Measurements from ENCODE around the gene BUB3. TPM values are rescaled to one million over a fixed set of nuclear protein-coding genes. Genes with fewer than 3 reads are reported as not detected.

Gene BUB3
- total RNA-seq, 2 donors from 2014 or later: 64.2 to 77.9 TPM

- Histone ChIP-seq H3K27ac (no peak overlapping the region), H3K9me3 (no peaks in the 10 kb centered on the region), H3K4me1 (ENCODE audit: control insufficient read depth in 1 of 2, low read depth in 2 of 2) (peaks cover 18 to 46% of the 10 kb centered on the region in 2 donors), H3K27me3 (replicated peaks; ENCODE audit: insufficient read depth) (peaks cover 25% of the 10 kb centered on the region), H3K4me3 (peak overlapping the region; percentile 42), H3K36me3 (no peaks in the 10 kb centered on the region)
- no peak for DNase-seq (ENCODE audit: low spot score)
- ATAC-seq (ENCODE audit: insufficient number of reproducible peaks, low FRiP score, low read depth): no peak
- no peak for TF ChIP-seq CTCF (IDR thresholded peaks at IDR 0.05)
Observed at GRCh38 chr10:123153486-123154091, 613 bp upstream of the BUB3 start.

GRCh38 chr10:123154711-123155505 lies 706 bp downstream of the BUB3 start:
- Histone ChIP-seq H3K9me3 (no peaks in the 10 kb centered on the region), H3K27ac (peak overlapping the region; percentile 83 to 89), H3K4me1 (ENCODE audit: control insufficient read depth in 1 of 2, low read depth in 2 of 2) (peaks cover 16 to 36% of the 10 kb centered on the region in 2 donors), H3K4me3 (peak overlapping the region; percentile 93), H3K36me3 (no peaks in the 10 kb centered on the region), H3K27me3 (replicated peaks; ENCODE audit: insufficient read depth) (peaks cover 16% of the 10 kb centered on the region)
- ATAC-seq (ENCODE audit: insufficient number of reproducible peaks, low FRiP score, low read depth) (no peak), DNase-seq (ENCODE audit: low spot score) (no peak)
- no peak for TF ChIP-seq CTCF (IDR thresholded peaks at IDR 0.05)

GRCh38 chr10:123156078-123156477 lies 1.9 kb downstream of the BUB3 start:
- DNase-seq (ENCODE audit: low spot score) (no peak), ATAC-seq (ENCODE audit: insufficient number of reproducible peaks, low FRiP score, low read depth) (no peak)
- Histone ChIP-seq H3K27me3 (replicated peaks; ENCODE audit: insufficient read depth) (peaks cover 4% of the 10 kb centered on the region), H3K36me3 (peaks cover 8% of the 10 kb centered on the region), H3K4me1 (ENCODE audit: control insufficient read depth in 1 of 2, low read depth in 2 of 2) (peaks cover 9 to 24% of the 10 kb centered on the region in 2 donors), H3K27ac (no peak overlapping the region), H3K9me3 (no peaks in the 10 kb centered on the region), H3K4me3 (no peak overlapping the region)
- no peak for TF ChIP-seq CTCF (IDR thresholded peaks at IDR 0.05)

GRCh38 chr10:123157210-123157609 lies 3.0 kb downstream of the BUB3 start:
- Histone ChIP-seq H3K27me3 (replicated peaks; ENCODE audit: insufficient read depth) (no peaks in the 10 kb centered on the region), H3K36me3 (peaks cover 14% of the 10 kb centered on the region), H3K4me3 (no peak overlapping the region), H3K4me1 (ENCODE audit: control insufficient read depth in 1 of 2, low read depth in 2 of 2) (peaks cover 9 to 24% of the 10 kb centered on the region in 2 donors), H3K27ac (no peak overlapping the region), H3K9me3 (no peaks in the 10 kb centered on the region)
- DNase-seq (ENCODE audit: low spot score) (no peak), ATAC-seq (ENCODE audit: insufficient number of reproducible peaks, low FRiP score, low read depth) (no peak)
- TF ChIP-seq CTCF (IDR thresholded peaks at IDR 0.05): no peak

- H3K4me1 ChIP-seq (ENCODE audit: control insufficient read depth in 1 of 2, low read depth in 2 of 2): peaks cover 9 to 22% of the 10 kb centered on the region in 2 donors
- H3K9me3 ChIP-seq: no peaks in the 10 kb centered on the region
- H3K36me3 ChIP-seq: peaks cover 27% of the 10 kb centered on the region
- no peak overlapping the region for H3K4me3 ChIP-seq
- no peak for TF ChIP-seq CTCF (IDR thresholded peaks at IDR 0.05)
- DNase-seq (ENCODE audit: low spot score) (no peak), ATAC-seq (ENCODE audit: insufficient number of reproducible peaks, low FRiP score, low read depth) (no peak)
- no peak overlapping the region for H3K27ac ChIP-seq
- no peaks in the 10 kb centered on the region for H3K27me3 ChIP-seq (replicated peaks; ENCODE audit: insufficient read depth)
Observed at GRCh38 chr10:123158682-123159081, 4.5 kb downstream of the BUB3 start.

All from thoracic aorta (tissue), 2 donors.